Neural cell (in vitro differentiated cells): Measurements from ENCODE around the gene INTS11. TPM values are rescaled to one million over a fixed set of nuclear protein-coding genes. Genes with fewer than 3 reads are reported as not detected.
"Not testable (repeated sequence)": the region's sequence is repeated elsewhere in the genome, so short reads cannot be mapped to it uniquely, and the experiment has no call there.

ENCODE experiments used
- H2AFZ ChIP-seq: fragments of 200-600, 300-800 bp; sonication (generic), shearing (Covaris generic); 2 replicates; pipeline ENCODE4 v1.6.0; 2014; ENCODE audit warnings: low read depth, mild to moderate bottlenecking, antibody characterized with exemption, low read length, moderate library complexity
- H3F3A ChIP-seq: fragments of 200-600 bp; shearing (Covaris generic); 2 replicates; pipeline ENCODE4 v1.6.1; 2016; ENCODE audit warnings: mild to moderate bottlenecking, moderate library complexity, mixed read lengths, antibody characterized with exemption, low read length; ENCODE audit not compliant: insufficient read depth, poor library complexity, severe bottlenecking
- H3K27ac ChIP-seq: fragments of 200-600, 300-800 bp; sonication (generic), shearing (Covaris generic); 2 replicates; pipeline ENCODE4 v1.5.1; 2014; ENCODE audit warnings: mild to moderate bottlenecking, low read length, moderate library complexity
- H3K27me3 ChIP-seq: fragments of 300-800, 200-600 bp; sonication (generic), shearing (Covaris generic); 2 replicates; pipeline ENCODE4 v1.6.0; 2014; ENCODE audit warnings: mild to moderate bottlenecking, low read depth, low read length, moderate library complexity; ENCODE audit not compliant: insufficient read depth
- H3K36me3 ChIP-seq: fragments of 300-800, 200-600 bp; sonication (generic), shearing (Covaris generic); 2 replicates; pipeline ENCODE4 v1.5.1; 2014; ENCODE audit warnings: mild to moderate bottlenecking, antibody characterized with exemption, low read length, moderate library complexity; ENCODE audit not compliant: insufficient read depth
- H3K4me2 ChIP-seq: fragments of 300-800, 200-600 bp; sonication (generic), shearing (Covaris generic); 2 replicates; pipeline ENCODE4 v1.6.0; 2014; ENCODE audit warnings: mild to moderate bottlenecking, low read length
- H3K4me3 ChIP-seq: fragments of 300-800, 200-600 bp; sonication (generic), shearing (Covaris generic); 2 replicates; pipeline ENCODE4 v1.5.1; 2014; ENCODE audit warnings: mild to moderate bottlenecking, low read length, moderate library complexity
- H3K79me2 ChIP-seq: fragments of 200-600 bp; shearing (Covaris generic); replicated peaks from 2 replicates; pipeline ENCODE4 v1.6.0; 2014; ENCODE audit warnings: mild to moderate bottlenecking, low read length, moderate library complexity; ENCODE audit not compliant: insufficient read depth
- H3K9ac ChIP-seq: fragments of 300-800, 200-600 bp; sonication (generic), shearing (Covaris generic); 2 replicates; pipeline ENCODE4 v1.6.1; 2016; ENCODE audit warnings: mild to moderate bottlenecking, low read length, mixed read lengths
- H3K9me2 ChIP-seq: fragments of 200-600 bp; shearing (Covaris generic); 2 replicates; pipeline ENCODE4 v1.6.1; 2016; ENCODE audit warnings: mild to moderate bottlenecking, low read length, mixed read lengths; ENCODE audit not compliant: insufficient read depth
- H3K9me3 ChIP-seq: fragments of 200-600, 300-800 bp; sonication (generic), shearing (Covaris generic); 2 replicates; pipeline ENCODE4 v1.6.1; 2016; ENCODE audit warnings: mild to moderate bottlenecking, mixed run types, low read length, moderate library complexity, mixed read lengths
- H4K20me1 ChIP-seq: fragments of 200-600 bp; shearing (Covaris generic); 2 replicates; pipeline ENCODE4 v1.6.1; 2016; ENCODE audit warnings: mild to moderate bottlenecking, mixed run types; ENCODE audit not compliant: insufficient read depth
- CTCF ChIP-seq: fragments of 450-650 bp; IDR thresholded peaks from 2 replicates; pipeline ENCODE4 v1.5.1; 2014; ENCODE audit warnings: antibody characterized with exemption, mild to moderate bottlenecking, moderate library complexity; ENCODE audit not compliant: poor library complexity, severe bottlenecking
- EP300 ChIP-seq: fragments of 450-650 bp; conservative IDR thresholded peaks from 2 replicates; pipeline ENCODE4 v1.6.1; 2014; ENCODE audit warnings: antibody characterized with exemption, mild to moderate bottlenecking, moderate library complexity; ENCODE audit not compliant: poor library complexity, severe bottlenecking
- EZH2 ChIP-seq: fragments of 200-600, 300-800 bp; shearing (Covaris generic), sonication (generic); IDR thresholded peaks from 2 replicates; pipeline ENCODE4 v1.6.1; 2014; ENCODE audit warnings: antibody characterized with exemption, low read length, borderline replicate concordance, mild to moderate bottlenecking; ENCODE audit not compliant: insufficient read depth, poor library complexity, severe bottlenecking
- MXI1 ChIP-seq: fragments of 450-650 bp; conservative IDR thresholded peaks from 2 replicates; pipeline ENCODE4 v1.6.1; 2014; ENCODE audit warnings: antibody characterized with exemption, mild to moderate bottlenecking; ENCODE audit not compliant: poor library complexity, severe bottlenecking
- POLR2AphosphoS5 ChIP-seq: IDR thresholded peaks from 2 replicates; pipeline ENCODE4 v1.6.1; 2012
- RAD21 ChIP-seq: fragments of 450-650 bp; conservative IDR thresholded peaks from 2 replicates; pipeline ENCODE4 v1.6.1; 2014; ENCODE audit warnings: antibody characterized with exemption, mild to moderate bottlenecking, moderate library complexity
- REST ChIP-seq: IDR thresholded peaks from 2 replicates; pipeline ENCODE4 v1.6.1; 2012; ENCODE audit warnings: borderline replicate concordance
- SMC3 ChIP-seq: fragments of 450-650 bp; conservative IDR thresholded peaks from 2 replicates; pipeline ENCODE4 v1.6.1; 2014; ENCODE audit warnings: antibody characterized with exemption, mild to moderate bottlenecking, moderate library complexity; ENCODE audit not compliant: poor library complexity
- TAF1 ChIP-seq: IDR thresholded peaks from 2 replicates; pipeline ENCODE4 v1.6.1; 2012; ENCODE audit warnings: low read depth
- polyA plus RNA-seq: library from polyadenylated mRNA; depleted of rRNA; stranded (reverse); fragments of >200 nt; gene quantifications from 2 replicates; pipeline ENCODE4 v1.2.3, GENCODE V29; 2014

The INTS11 gene
- polyA plus RNA-seq, 1 donor from 2014 or later, result 131 TPM

GRCh38 chr1:1318131-1318652 is 6.3 kb downstream of the INTS11 start:
- Histone ChIP-seq H3K9me3 (no peaks in the 10 kb centered on the region), H3K27ac (no peak overlapping the region), H3K4me3 (no peak overlapping the region), H2AFZ (no peak overlapping the region), H3K4me2 (no peak overlapping the region), H3K27me3 (no peaks in the 10 kb centered on the region), H3K79me2 (peaks cover 13% of the 10 kb centered on the region), H3K9me2 (no peaks in the 10 kb centered on the region), H4K20me1 (peaks cover 16% of the 10 kb centered on the region), H3F3A (no peaks in the 10 kb centered on the region), H3K36me3 (no peaks in the 10 kb centered on the region), H3K9ac (no peak overlapping the region)
- TF ChIP-seq RAD21 (no peak), SMC3 (no peak)

- Histone ChIP-seq H3K9me3 (no peaks in the 10 kb centered on the region), H3K9me2 (no peaks in the 10 kb centered on the region), H3K27me3 (no peaks in the 10 kb centered on the region), H3K9ac (no peak overlapping the region), H4K20me1 (peaks cover 16% of the 10 kb centered on the region), H2AFZ (no peak overlapping the region), H3K27ac (no peak overlapping the region), H3F3A (no peaks in the 10 kb centered on the region), H3K36me3 (no peaks in the 10 kb centered on the region), H3K4me2 (no peak overlapping the region), H3K4me3 (no peak overlapping the region), H3K79me2 (peaks cover 7% of the 10 kb centered on the region)
- TF ChIP-seq EZH2, result no peak
- no peak for TF ChIP-seq TAF1
- TF ChIP-seq REST, result no peak
- no peak for TF ChIP-seq EP300
Measured at GRCh38 chr1:1317420-1317819, 7.0 kb downstream of the INTS11 start.

- peaks cover 11% of the 10 kb centered on the region for H4K20me1 ChIP-seq
- H3K9me3 ChIP-seq, H3K9ac ChIP-seq, H3K79me2 ChIP-seq, H3K4me3 ChIP-seq, H3K27ac ChIP-seq, H2AFZ ChIP-seq, H3K4me2 ChIP-seq, H3K9me2 ChIP-seq, H3F3A ChIP-seq, H3K36me3 ChIP-seq, H3K27me3 ChIP-seq: not testable (repeated sequence)
Measured at GRCh38 chr1:1316199-1316598, 8.3 kb downstream of the INTS11 start.

GRCh38 chr1:1315435-1315954 is 9.0 kb downstream of the INTS11 start:
- Histone ChIP-seq H4K20me1 (peaks cover 5% of the 10 kb centered on the region), H3K79me2 (no peaks in the 10 kb centered on the region), H3K27ac (no peak overlapping the region), H2AFZ (no peak overlapping the region), H3K4me2 (no peak overlapping the region), H3K9ac (no peak overlapping the region), H3K9me2 (no peaks in the 10 kb centered on the region), H3K9me3 (no peaks in the 10 kb centered on the region), H3K27me3 (no peaks in the 10 kb centered on the region), H3K4me3 (no peak overlapping the region), H3K36me3 (no peaks in the 10 kb centered on the region), H3F3A (no peaks in the 10 kb centered on the region)
- no peak for TF ChIP-seq EP300
- TF ChIP-seq POLR2AphosphoS5, result no peak
- TF ChIP-seq SMC3, result no peak
- TF ChIP-seq EZH2, result no peak
- TF ChIP-seq MXI1, result no peak
- no peak for TF ChIP-seq RAD21
- no peak for TF ChIP-seq CTCF
- no peak for TF ChIP-seq TAF1
